ENCODE results near the gene VAV1. TPM values are rescaled to one million over a fixed set of nuclear protein-coding genes. Genes with fewer than 3 reads are reported as not detected.

VAV1 gene
- total and polyA plus RNA-seq, 10 of the 15 experiments (the other 5 are each of a cell fraction or from before 2014, with no cell fraction given): 1.6 to 76.8 (median 40.7) TPM

DNA sequence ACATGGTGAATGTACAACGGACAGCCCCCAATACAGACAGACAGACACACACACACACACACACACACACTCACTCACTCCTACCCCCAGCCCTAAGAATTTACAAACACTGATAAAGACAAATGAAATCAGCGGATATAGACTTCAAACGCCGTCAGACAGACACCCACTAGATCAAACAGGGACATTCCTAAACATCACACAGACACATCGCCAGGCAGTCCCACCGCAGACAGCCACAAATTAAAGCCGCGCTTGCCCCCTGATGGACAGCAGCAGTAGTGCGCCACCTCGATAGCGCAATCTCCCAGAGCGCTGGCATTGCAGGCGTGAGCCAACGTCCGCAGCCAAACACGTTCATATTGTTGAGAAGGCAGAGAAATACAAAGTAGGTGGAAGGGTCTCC, 90.2 kb downstream of the VAV1 start (continued):
- TF ChIP-seq, protein P1, sequence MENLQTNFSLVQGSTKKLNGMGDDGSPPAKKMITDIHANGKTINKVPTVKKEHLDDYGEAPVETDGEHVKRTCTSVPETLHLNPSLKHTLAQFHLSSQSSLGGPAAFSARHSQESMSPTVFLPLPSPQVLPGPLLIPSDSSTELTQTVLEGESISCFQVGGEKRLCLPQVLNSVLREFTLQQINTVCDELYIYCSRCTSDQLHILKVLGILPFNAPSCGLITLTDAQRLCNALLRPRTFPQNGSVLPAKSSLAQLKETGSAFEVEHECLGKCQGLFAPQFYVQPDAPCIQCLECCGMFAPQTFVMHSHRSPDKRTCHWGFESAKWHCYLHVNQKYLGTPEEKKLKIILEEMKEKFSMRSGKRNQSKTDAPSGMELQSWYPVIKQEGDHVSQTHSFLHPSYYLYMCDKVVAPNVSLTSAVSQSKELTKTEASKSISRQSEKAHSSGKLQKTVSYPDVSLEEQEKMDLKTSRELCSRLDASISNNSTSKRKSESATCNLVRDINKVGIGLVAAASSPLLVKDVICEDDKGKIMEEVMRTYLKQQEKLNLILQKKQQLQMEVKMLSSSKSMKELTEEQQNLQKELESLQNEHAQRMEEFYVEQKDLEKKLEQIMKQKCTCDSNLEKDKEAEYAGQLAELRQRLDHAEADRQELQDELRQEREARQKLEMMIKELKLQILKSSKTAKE (IDR thresholded peaks at IDR 0.05; ENCODE audit: low read depth, poor library complexity, severe bottlenecking): peak; percentile 94
- TF ChIP-seq FOXM1 (IDR thresholded peaks at IDR 0.05; ENCODE audit: low read depth, low read length) (no peak), MTA2 (IDR thresholded peaks at IDR 0.05; ENCODE audit: low read depth) (peak; percentile 44; the same call in 1 of the 2 replicates), NBN (IDR thresholded peaks at IDR 0.05) (peak; percentile 84), LARP7 (IDR thresholded peaks at IDR 0.05) (peak; percentile 60; the same call in 1 of the 2 replicates), RB1 (IDR thresholded peaks at IDR 0.05; ENCODE audit: borderline replicate concordance) (peak; percentile 56; the same call in 1 of the 2 replicates), ETV6 (conservative IDR thresholded peaks at IDR 0.05 in 1 of 2, IDR thresholded peaks at IDR 0.05 in 1 of 2; ENCODE audit: borderline replicate concordance in 1 of 2, low read depth in 1 of 2) (no peak), STAT1 (conservative IDR thresholded peaks at IDR 0.05) (no peak), SMAD1 (IDR thresholded peaks at IDR 0.05; ENCODE audit: low read depth, partially characterized antibody) (peak; percentile 26), SMARCA5 (IDR thresholded peaks at IDR 0.05) (peak; percentile 90; the same call in 1 of the 2 replicates), CREB1 (IDR thresholded peaks at IDR 0.05; ENCODE audit: low read depth) (peak; percentile 46; the same call in 1 of the 2 replicates), ZNF207 (IDR thresholded peaks at IDR 0.05; ENCODE audit: borderline replicate concordance) (0 out of 2 replicates have a peak, but pooled peaks have one; percentile 48), RAD21 (IDR thresholded peaks at IDR 0.05; ENCODE audit: insufficient read depth, low read depth, low read length) (peak; percentile 88), MYB (IDR thresholded peaks at IDR 0.05; ENCODE audit: borderline replicate concordance, low read depth, low read length) (no peak), IKZF2 (IDR thresholded peaks at IDR 0.05) (peak; percentile 40 to 73; a peak in 3 of 4 replicates), HDAC6 (IDR thresholded peaks at IDR 0.05; ENCODE audit: unreplicated experiment) (no peak), CHD2 (IDR thresholded peaks at IDR 0.05; ENCODE audit: borderline replicate concordance, low read depth, low read length) (peak; percentile 65), POU2F2 (IDR thresholded peaks at IDR 0.05; ENCODE audit: borderline replicate concordance, low read depth, low read length) (peak; percentile 68; the same call in 1 of the 3 replicates)
- TF ChIP-seq, protein P2, sequence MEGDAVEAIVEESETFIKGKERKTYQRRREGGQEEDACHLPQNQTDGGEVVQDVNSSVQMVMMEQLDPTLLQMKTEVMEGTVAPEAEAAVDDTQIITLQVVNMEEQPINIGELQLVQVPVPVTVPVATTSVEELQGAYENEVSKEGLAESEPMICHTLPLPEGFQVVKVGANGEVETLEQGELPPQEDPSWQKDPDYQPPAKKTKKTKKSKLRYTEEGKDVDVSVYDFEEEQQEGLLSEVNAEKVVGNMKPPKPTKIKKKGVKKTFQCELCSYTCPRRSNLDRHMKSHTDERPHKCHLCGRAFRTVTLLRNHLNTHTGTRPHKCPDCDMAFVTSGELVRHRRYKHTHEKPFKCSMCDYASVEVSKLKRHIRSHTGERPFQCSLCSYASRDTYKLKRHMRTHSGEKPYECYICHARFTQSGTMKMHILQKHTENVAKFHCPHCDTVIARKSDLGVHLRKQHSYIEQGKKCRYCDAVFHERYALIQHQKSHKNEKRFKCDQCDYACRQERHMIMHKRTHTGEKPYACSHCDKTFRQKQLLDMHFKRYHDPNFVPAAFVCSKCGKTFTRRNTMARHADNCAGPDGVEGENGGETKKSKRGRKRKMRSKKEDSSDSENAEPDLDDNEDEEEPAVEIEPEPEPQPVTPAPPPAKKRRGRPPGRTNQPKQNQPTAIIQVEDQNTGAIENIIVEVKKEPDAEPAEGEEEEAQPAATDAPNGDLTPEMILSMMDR (IDR thresholded peaks at IDR 0.05 in 2 of 3, conservative IDR thresholded peaks at IDR 0.05 in 1 of 3; ENCODE audit: control insufficient read depth in 2 of 3, extremely low read depth in 1 of 3, insufficient read depth in 1 of 3, low read depth in 3 of 3, low read length in 3 of 3): peak; percentile 92 to 99 (median 99); a peak in 5 of 6 replicates

Measured in GM12878 (cell line).